HepG2 (cell line): ENCODE data around the gene SLC23A3. TPM values are rescaled to one million over a fixed set of nuclear protein-coding genes. Genes with fewer than 3 reads are reported as not detected.
A peak's percentile ranks its signal among the peaks of the same experiment; 100 is the strongest.

ENCODE experiments used
- CEBPG ChIP-seq: IDR thresholded peaks from 2 replicates; pipeline ENCODE4 v1.6.1; 2016
- DMAP1 ChIP-seq: IDR thresholded peaks from 2 replicates; pipeline ENCODE4 v1.6.1; 2016
- HDAC1 ChIP-seq: sonication (generic); formaldehyde crosslinking; IDR thresholded peaks from 2 replicates; pipeline ENCODE4 v1.5.1; 2020; ENCODE audit warnings: mild to moderate bottlenecking, missing genetic modification reagents
- HMGA1 ChIP-seq: sonication (generic); formaldehyde crosslinking; conservative IDR thresholded peaks from 2 replicates; pipeline ENCODE4 v1.4.0; 2020; ENCODE audit warnings: missing genetic modification reagents
- KDM4B ChIP-seq: sonication (generic); formaldehyde crosslinking; IDR thresholded peaks from 2 replicates; pipeline ENCODE4 v1.4.0; 2020; ENCODE audit warnings: missing genetic modification reagents
- NR3C1 ChIP-seq: sonication (generic); formaldehyde crosslinking; IDR thresholded peaks from 2 replicates; pipeline ENCODE4 v1.4.0; 2020; ENCODE audit warnings: missing genetic modification reagents
- SMARCE1 ChIP-seq: fragments of 450-650 bp; IDR thresholded peaks from 2 replicates; pipeline ENCODE4 v1.6.1; 2017; ENCODE audit warnings: borderline replicate concordance
- THYN1 ChIP-seq: sonication (generic); formaldehyde crosslinking; IDR thresholded peaks from 2 replicates; pipeline ENCODE4 v1.8.1; 2023; ENCODE audit warnings: low read depth, mild to moderate bottlenecking, moderate library complexity, missing genetic modification reagents, borderline replicate concordance
- XRCC5 ChIP-seq: fragments of 200-400 bp; formaldehyde crosslinking; optimal IDR thresholded peaks from 2 replicates; pipeline ENCODE3; 2017; ENCODE audit warnings: mild to moderate bottlenecking, low read length
- ZNF234 ChIP-seq: sonication (generic); formaldehyde crosslinking; conservative IDR thresholded peaks from 2 replicates; pipeline ENCODE4 v1.5.1; 2020; ENCODE audit warnings: mild to moderate bottlenecking, missing genetic modification reagents
- ZNF264 ChIP-seq: sonication (generic); formaldehyde crosslinking; IDR thresholded peaks from 2 replicates; pipeline ENCODE4 v1.4.0; 2020; ENCODE audit warnings: missing genetic modification reagents
- ZNF670 ChIP-seq: sonication (generic); formaldehyde crosslinking; IDR thresholded peaks from 2 replicates; pipeline ENCODE4 v1.8.0; 2022; ENCODE audit warnings: mild to moderate bottlenecking, missing genetic modification reagents, borderline replicate concordance
- ZNF781 ChIP-seq: sonication (generic); formaldehyde crosslinking; IDR thresholded peaks from 2 replicates; pipeline ENCODE4 v1.5.1; 2020; ENCODE audit warnings: borderline replicate concordance, mild to moderate bottlenecking, missing genetic modification reagents; ENCODE audit errors: not compliant biosample characterization
- ZNF790 ChIP-seq: sonication (generic); formaldehyde crosslinking; IDR thresholded peaks from 2 replicates; pipeline ENCODE4 v1.8.0; 2022; ENCODE audit warnings: missing genetic modification reagents, mild to moderate bottlenecking, borderline replicate concordance
- ZSCAN31 ChIP-seq: sonication (generic); formaldehyde crosslinking; IDR thresholded peaks from 2 replicates; pipeline ENCODE4 v1.5.0; 2020; ENCODE audit warnings: low read depth, mild to moderate bottlenecking, missing genetic modification reagents
- polyA plus RNA-seq, 8 experiments: library from polyadenylated mRNA; depleted of rRNA in 3 of 8; stranded (reverse) in 7 of 8; unstranded in 1 of 8; fragments of >200 nt; fragmentation: Illumina TruSeq in 4 of 8; extraction: Trizol in 4 of 8; gene quantifications; 2 replicates each; pipeline versions ENCODE4 v1.2.1 to v1.2.3, GENCODE V29; 2011 to 2016; ENCODE audit warnings: low read depth in 4 of 8, missing spikeins in 1 of 8, mixed read lengths in 1 of 8; ENCODE audit not compliant: insufficient read depth in 1 of 8
- total RNA-seq, 5 experiments: library from RNA; depleted of rRNA; stranded (reverse); fragments of >200 nt; fragmentation: Illumina TruSeq; extraction: Trizol; gene quantifications; 2 replicates each; pipeline ENCODE4 v1.2.3, GENCODE V29; 2016; ENCODE audit warnings: low read depth in 1 of 5
- TF ChIP-seq, protein P1 (sequence below): sonication (generic); formaldehyde crosslinking; IDR thresholded peaks from 2 replicates; pipeline ENCODE4 v1.8.1; 2023; ENCODE audit warnings: missing genetic modification reagents, inconsistent platforms, borderline replicate concordance
- TF ChIP-seq, protein P2 (sequence below): sonication (generic); formaldehyde crosslinking; IDR thresholded peaks from 2 replicates; pipeline ENCODE4 v1.8.1; 2023; ENCODE audit warnings: mild to moderate bottlenecking, missing genetic modification reagents, borderline replicate concordance
- TF ChIP-seq, protein P3 (sequence below): IDR thresholded peaks from 2 replicates; pipeline ENCODE4 v1.6.1; 2012; ENCODE audit warnings: low read length, improper control_type of control experiment
- TF ChIP-seq, protein P4 (sequence below): IDR thresholded peaks from 2 replicates; pipeline ENCODE4 v1.6.1; 2012; ENCODE audit warnings: low read depth, low read length, improper control_type of control experiment
- TF ChIP-seq, protein P5 (sequence below): sonication (generic); formaldehyde crosslinking; IDR thresholded peaks from 2 replicates; pipeline ENCODE4 v1.4.0; 2020; ENCODE audit warnings: mild to moderate bottlenecking, missing genetic modification reagents
- TF ChIP-seq, protein P6 (sequence below): sonication (generic); formaldehyde crosslinking; IDR thresholded peaks from 2 replicates; pipeline ENCODE4 v1.5.1; 2020; ENCODE audit warnings: missing genetic modification reagents, mild to moderate bottlenecking, borderline replicate concordance

SLC23A3 gene
- total and polyA plus RNA-seq, 2 of the 13 experiments (the other 11 are each of a cell fraction or from before 2014, with no cell fraction given) = 0.38 to 0.78 TPM

DNA sequence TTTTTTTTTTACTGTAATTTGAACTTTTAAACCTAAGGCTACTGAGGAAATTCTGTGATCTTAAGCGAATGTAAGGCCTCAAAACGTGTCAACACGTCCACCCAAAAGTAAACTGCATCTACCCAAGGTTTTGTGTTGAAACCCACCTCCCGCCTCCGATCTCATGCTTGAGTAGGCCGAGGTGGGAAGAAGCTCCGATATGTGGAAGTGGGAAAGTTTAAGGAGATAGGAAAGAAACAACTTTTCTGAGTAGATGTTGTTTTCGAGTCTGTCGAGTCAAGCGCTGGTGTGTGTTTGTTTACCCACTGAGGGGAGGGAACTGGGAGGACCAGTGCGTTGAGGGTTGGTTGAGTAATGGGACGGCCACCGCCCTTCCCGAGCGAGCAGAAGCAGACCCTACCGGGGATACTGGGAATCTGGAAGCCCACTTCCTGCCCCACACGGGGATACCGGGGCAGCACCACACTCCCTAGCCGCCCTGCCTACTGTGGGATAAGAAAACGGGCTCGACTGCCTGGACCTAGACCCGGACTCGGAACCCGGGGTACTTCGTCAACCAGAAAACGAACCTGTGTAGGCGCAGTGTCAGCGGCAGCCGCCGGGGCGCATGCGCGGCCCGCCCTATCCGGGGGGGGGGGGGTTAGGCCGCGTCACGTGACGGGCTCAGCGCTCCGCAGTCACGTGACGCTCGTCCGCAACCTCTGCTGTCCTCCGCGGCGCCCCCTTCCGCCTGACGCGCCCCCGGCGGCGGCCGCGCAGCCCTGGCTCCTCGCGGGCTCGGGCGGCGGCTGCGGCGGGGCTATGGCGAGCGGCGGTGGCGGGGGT, 7.9 kb upstream of the SLC23A3 start, which contains the start of gene RETREG2 (continued):
- TF ChIP-seq, protein P1, sequence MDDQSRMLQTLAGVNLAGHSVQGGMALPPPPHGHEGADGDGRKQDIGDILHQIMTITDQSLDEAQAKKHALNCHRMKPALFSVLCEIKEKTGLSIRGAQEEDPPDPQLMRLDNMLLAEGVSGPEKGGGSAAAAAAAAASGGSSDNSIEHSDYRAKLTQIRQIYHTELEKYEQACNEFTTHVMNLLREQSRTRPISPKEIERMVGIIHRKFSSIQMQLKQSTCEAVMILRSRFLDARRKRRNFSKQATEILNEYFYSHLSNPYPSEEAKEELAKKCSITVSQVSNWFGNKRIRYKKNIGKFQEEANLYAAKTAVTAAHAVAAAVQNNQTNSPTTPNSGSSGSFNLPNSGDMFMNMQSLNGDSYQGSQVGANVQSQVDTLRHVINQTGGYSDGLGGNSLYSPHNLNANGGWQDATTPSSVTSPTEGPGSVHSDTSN (CRISPR knock-in tag) = no peak
- 0 out of 2 replicates have a peak, but pooled peaks have one; percentile 62 for TF ChIP-seq ZNF264 (CRISPR knock-in tag)
- peak; percentile 77 for TF ChIP-seq CEBPG
- TF ChIP-seq, protein P2, sequence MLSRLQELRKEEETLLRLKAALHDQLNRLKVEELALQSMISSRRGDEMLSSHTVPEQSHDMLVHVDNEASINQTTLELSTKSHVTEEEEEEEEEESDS (CRISPR knock-in tag) = no peak
- TF ChIP-seq, protein P3, sequence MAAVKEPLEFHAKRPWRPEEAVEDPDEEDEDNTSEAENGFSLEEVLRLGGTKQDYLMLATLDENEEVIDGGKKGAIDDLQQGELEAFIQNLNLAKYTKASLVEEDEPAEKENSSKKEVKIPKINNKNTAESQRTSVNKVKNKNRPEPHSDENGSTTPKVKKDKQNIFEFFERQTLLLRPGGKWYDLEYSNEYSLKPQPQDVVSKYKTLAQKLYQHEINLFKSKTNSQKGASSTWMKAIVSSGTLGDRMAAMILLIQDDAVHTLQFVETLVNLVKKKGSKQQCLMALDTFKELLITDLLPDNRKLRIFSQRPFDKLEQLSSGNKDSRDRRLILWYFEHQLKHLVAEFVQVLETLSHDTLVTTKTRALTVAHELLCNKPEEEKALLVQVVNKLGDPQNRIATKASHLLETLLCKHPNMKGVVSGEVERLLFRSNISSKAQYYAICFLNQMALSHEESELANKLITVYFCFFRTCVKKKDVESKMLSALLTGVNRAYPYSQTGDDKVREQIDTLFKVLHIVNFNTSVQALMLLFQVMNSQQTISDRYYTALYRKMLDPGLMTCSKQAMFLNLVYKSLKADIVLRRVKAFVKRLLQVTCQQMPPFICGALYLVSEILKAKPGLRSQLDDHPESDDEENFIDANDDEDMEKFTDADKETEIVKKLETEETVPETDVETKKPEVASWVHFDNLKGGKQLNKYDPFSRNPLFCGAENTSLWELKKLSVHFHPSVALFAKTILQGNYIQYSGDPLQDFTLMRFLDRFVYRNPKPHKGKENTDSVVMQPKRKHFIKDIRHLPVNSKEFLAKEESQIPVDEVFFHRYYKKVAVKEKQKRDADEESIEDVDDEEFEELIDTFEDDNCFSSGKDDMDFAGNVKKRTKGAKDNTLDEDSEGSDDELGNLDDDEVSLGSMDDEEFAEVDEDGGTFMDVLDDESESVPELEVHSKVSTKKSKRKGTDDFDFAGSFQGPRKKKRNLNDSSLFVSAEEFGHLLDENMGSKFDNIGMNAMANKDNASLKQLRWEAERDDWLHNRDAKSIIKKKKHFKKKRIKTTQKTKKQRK = no peak
- TF ChIP-seq HDAC1 = peak; percentile 35; the same call in 1 of the 2 replicates
- TF ChIP-seq DMAP1 (CRISPR knock-in tag) = peak; percentile 95
- TF ChIP-seq ZNF670 (CRISPR knock-in tag) = 0 out of 2 replicates have a peak, but pooled peaks have one; percentile 40
- no peak for TF ChIP-seq HMGA1
- no peak for TF ChIP-seq ZNF234 (CRISPR knock-in tag)
- peak; percentile 68 for TF ChIP-seq ZSCAN31 (CRISPR knock-in tag)
- peak; percentile 87 for TF ChIP-seq ZNF781 (CRISPR knock-in tag)
- no peak for TF ChIP-seq THYN1 (CRISPR knock-in tag)
- TF ChIP-seq SMARCE1 = no peak
- TF ChIP-seq, protein P4, sequence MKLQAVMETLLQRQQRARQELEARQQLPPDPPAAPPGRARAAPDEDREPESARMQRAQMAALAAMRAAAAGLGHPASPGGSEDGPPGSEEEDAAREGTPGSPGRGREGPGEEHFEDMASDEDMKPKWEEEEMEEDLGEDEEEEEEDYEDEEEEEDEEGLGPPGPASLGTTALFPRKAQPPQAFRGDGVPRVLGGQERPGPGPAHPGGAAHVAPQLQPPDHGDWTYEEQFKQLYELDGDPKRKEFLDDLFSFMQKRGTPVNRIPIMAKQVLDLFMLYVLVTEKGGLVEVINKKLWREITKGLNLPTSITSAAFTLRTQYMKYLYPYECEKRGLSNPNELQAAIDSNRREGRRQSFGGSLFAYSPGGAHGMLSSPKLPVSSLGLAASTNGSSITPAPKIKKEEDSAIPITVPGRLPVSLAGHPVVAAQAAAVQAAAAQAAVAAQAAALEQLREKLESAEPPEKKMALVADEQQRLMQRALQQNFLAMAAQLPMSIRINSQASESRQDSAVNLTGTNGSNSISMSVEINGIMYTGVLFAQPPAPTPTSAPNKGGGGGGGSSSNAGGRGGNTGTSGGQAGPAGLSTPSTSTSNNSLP = no peak
- TF ChIP-seq, protein P5, sequence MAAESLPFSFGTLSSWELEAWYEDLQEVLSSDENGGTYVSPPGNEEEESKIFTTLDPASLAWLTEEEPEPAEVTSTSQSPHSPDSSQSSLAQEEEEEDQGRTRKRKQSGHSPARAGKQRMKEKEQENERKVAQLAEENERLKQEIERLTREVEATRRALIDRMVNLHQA (CRISPR knock-in tag) = no peak
- 0 out of 2 replicates have a peak, but pooled peaks have one; percentile 21 for TF ChIP-seq KDM4B (CRISPR knock-in tag)
- TF ChIP-seq ZNF790 (CRISPR knock-in tag) = peak; percentile 85; the same call in 1 of the 2 replicates
- TF ChIP-seq, protein P6, sequence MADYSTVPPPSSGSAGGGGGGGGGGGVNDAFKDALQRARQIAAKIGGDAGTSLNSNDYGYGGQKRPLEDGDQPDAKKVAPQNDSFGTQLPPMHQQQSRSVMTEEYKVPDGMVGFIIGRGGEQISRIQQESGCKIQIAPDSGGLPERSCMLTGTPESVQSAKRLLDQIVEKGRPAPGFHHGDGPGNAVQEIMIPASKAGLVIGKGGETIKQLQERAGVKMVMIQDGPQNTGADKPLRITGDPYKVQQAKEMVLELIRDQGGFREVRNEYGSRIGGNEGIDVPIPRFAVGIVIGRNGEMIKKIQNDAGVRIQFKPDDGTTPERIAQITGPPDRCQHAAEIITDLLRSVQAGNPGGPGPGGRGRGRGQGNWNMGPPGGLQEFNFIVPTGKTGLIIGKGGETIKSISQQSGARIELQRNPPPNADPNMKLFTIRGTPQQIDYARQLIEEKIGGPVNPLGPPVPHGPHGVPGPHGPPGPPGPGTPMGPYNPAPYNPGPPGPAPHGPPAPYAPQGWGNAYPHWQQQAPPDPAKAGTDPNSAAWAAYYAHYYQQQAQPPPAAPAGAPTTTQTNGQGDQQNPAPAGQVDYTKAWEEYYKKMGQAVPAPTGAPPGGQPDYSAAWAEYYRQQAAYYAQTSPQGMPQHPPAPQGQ (CRISPR knock-in tag) = no peak
- no peak for TF ChIP-seq NR3C1 (CRISPR knock-in tag)
- peak; percentile 73 for TF ChIP-seq XRCC5
